Left lung (tissue), 10 donors: Measurements from ENCODE around the gene RNH1. TPM values are rescaled to one million over a fixed set of nuclear protein-coding genes. Genes with fewer than 3 reads are reported as not detected.

Experiments used
- ATAC-seq: fragments of 200-7000 bp; cut with Tn5 transposase; one replicate; pipeline ENCODE4 v1.9.1; 2020; ENCODE audit warnings: moderate library complexity
- DNase-seq, 4 donors: peaks; one replicate each; pipeline ENCODE4 v3.0.0-alpha.2; 2013 to 2020
- H3K27ac ChIP-seq, 2 donors: fragments of 200-600 bp; sonication (generic) in 1 of 2; one replicate each; pipeline versions ENCODE4 v1.5.0 to v1.8.0; 2020 to 2021
- H3K27me3 ChIP-seq, 2 donors: fragments of 200-600 bp; sonication (generic) in 1 of 2; one replicate each; pipeline versions ENCODE4 v1.5.0 to v1.8.0; 2020 to 2021
- H3K36me3 ChIP-seq, 2 donors: fragments of 200-600 bp; sonication (generic) in 1 of 2; one replicate each; pipeline versions ENCODE4 v1.5.0 to v1.8.0; 2020 to 2021
- H3K4me1 ChIP-seq, 2 donors: fragments of 200-600 bp; one replicate each; pipeline ENCODE4 v1.8.0; 2021
- H3K4me3 ChIP-seq, 2 donors: fragments of 200-600 bp; sonication (generic) in 1 of 2; one replicate each; pipeline versions ENCODE4 v1.5.0 to v1.8.0; 2020 to 2021; ENCODE audit warnings: mild to moderate bottlenecking in 1 of 2
- H3K9me3 ChIP-seq, 2 donors: fragments of 200-600 bp; sonication (generic) in 1 of 2; one replicate each; pipeline versions ENCODE4 v1.5.0 to v1.8.0; 2020 to 2021
- CTCF ChIP-seq, 2 donors: fragments of 200-600 bp; sonication (generic) in 1 of 2; IDR thresholded peaks; one replicate each; pipeline versions ENCODE4 v1.5.0 to v1.8.0; 2021; ENCODE audit warnings: antibody characterized with exemption in 2 of 2
- intact Hi-C, 2 donors: fragments of 100-400 bp; cut with DNase I; formaldehyde crosslinking; loops; one replicate each; pipeline versions ENCODE4 v1.11.2 to v1.14.2; 2022
- polyA plus RNA-seq, 6 donors: library from polyadenylated mRNA; unstranded; fragments of 120-200 nt; gene quantifications; one replicate each; pipeline ENCODE4 v1.2.1, GENCODE V29; 2013; ENCODE audit not compliant: insufficient read length in 6 of 6
- total RNA-seq, 2 donors: library from RNA; stranded (reverse); fragmentation: NEBNext Ultra II Directional; extraction: Animal tissue kit (Norgen Biotek cat#: 25700); gene quantifications; one replicate each; pipeline ENCODE4 v1.2.1, GENCODE V29; 2021
- donor health status: DM: no; HTN: yes; CAD: no.
- donor health status: DM: no; HTN: no; CAD: no.

RNH1 gene
- total and polyA plus RNA-seq, 8 donors: 69.3 to 243 (median 91.2) TPM

GRCh38 chr11:484616-485015 lies 22.4 kb downstream of the RNH1 start:
- Histone ChIP-seq H3K4me3 (no peak overlapping the region), H3K27me3 (no peaks in the 10 kb centered on the region), H3K4me1 (no peaks in the 10 kb centered on the region), H3K9me3 (no peaks in the 10 kb centered on the region), H3K36me3 (peaks cover 0 to 22% of the 10 kb centered on the region in 2 donors), H3K27ac (no peak overlapping the region)
- intact Hi-C loops: no loop called here
- ATAC-seq (no peak), DNase-seq (no peak)
- TF ChIP-seq CTCF (IDR thresholded peaks at IDR 0.05): no peak

GRCh38 chr11:479311-479710 lies 27.7 kb downstream of the RNH1 start:
- H3K4me3 ChIP-seq: no peak overlapping the region
- H3K9me3 ChIP-seq: no peaks in the 10 kb centered on the region
- H3K36me3 ChIP-seq: peaks cover 0 to 5% of the 10 kb centered on the region in 2 donors
- H3K4me1 ChIP-seq: no peaks in the 10 kb centered on the region
- ATAC-seq: no peak
- no peak for TF ChIP-seq CTCF (IDR thresholded peaks at IDR 0.05)
- no peaks in the 10 kb centered on the region for H3K27me3 ChIP-seq
- intact Hi-C loops: no loop called here
- H3K27ac ChIP-seq: no peak overlapping the region
- DNase-seq: peak in 1 of 4 donors; percentile 59

GRCh38 chr11:477052-477715 lies 29.9 kb downstream of the RNH1 start:
- no peak for ATAC-seq
- H3K4me3 ChIP-seq: no peak overlapping the region
- intact Hi-C loops: no loop called here
- no peak overlapping the region for H3K27ac ChIP-seq
- H3K36me3 ChIP-seq: peaks cover 0 to 5% of the 10 kb centered on the region in 2 donors
- peak in 1 of 4 donors; percentile 55 for DNase-seq
- no peak for TF ChIP-seq CTCF (IDR thresholded peaks at IDR 0.05)
- no peaks in the 10 kb centered on the region for H3K4me1 ChIP-seq
- H3K9me3 ChIP-seq: no peaks in the 10 kb centered on the region
- no peaks in the 10 kb centered on the region for H3K27me3 ChIP-seq

- intact Hi-C loops: no loop called here
- DNase-seq: peak in 1 of 4 donors; percentile 46
- ATAC-seq: no peak
- no peaks in the 10 kb centered on the region for H3K27me3 ChIP-seq
- no peaks in the 10 kb centered on the region for H3K4me1 ChIP-seq
- peaks cover 0 to 5% of the 10 kb centered on the region in 2 donors for H3K36me3 ChIP-seq
- no peak overlapping the region for H3K4me3 ChIP-seq
- H3K9me3 ChIP-seq: no peaks in the 10 kb centered on the region
- TF ChIP-seq CTCF (IDR thresholded peaks at IDR 0.05): no peak
- no peak overlapping the region for H3K27ac ChIP-seq
Measured at GRCh38 chr11:476416-476815, 30.6 kb downstream of the RNH1 start.

GRCh38 chr11:475941-476340 lies 31.1 kb downstream of the RNH1 start:
- Histone ChIP-seq H3K36me3 (peaks cover 0 to 5% of the 10 kb centered on the region in 2 donors), H3K9me3 (no peaks in the 10 kb centered on the region), H3K27ac (no peak overlapping the region), H3K4me1 (peaks cover 0 to 2% of the 10 kb centered on the region in 2 donors), H3K4me3 (no peak overlapping the region), H3K27me3 (no peaks in the 10 kb centered on the region)
- TF ChIP-seq CTCF (IDR thresholded peaks at IDR 0.05): no peak
- DNase-seq (no peak), ATAC-seq (no peak)
- intact Hi-C loops: no loop called here
